ENCODE data around the gene SLC39A5. TPM values are rescaled to one million over a fixed set of nuclear protein-coding genes. Genes with fewer than 3 reads are reported as not detected.
"Not testable (repeated sequence)": the region's sequence is repeated elsewhere in the genome, so short reads cannot be mapped to it uniquely, and the experiment has no call there.

SLC39A5 gene
- total and polyA plus RNA-seq, 2 donors from 2014 or later, result 5.1 to 164 TPM

DNA sequence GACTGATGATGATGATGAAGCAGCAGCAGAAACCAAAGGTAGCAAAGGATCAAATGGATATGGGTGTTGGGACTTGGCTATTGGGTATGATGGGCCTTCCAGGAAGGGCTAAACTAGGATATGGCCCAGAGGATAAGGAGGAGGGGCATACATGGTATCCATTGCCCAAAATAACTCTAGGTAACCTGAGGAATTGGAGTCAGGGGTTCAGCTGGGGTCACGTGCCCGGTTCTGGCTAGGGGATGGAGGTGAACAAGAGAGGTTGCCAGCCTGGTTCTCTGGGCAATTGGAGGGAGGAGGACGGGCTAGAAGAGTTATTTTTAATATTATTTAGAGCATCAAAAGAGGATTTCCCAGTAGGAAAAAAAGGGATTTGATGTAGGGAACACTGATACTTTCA lies 31.1 kb downstream of the SLC39A5 start:
- FAIRE-seq, result no peak
- TF ChIP-seq, protein P1, sequence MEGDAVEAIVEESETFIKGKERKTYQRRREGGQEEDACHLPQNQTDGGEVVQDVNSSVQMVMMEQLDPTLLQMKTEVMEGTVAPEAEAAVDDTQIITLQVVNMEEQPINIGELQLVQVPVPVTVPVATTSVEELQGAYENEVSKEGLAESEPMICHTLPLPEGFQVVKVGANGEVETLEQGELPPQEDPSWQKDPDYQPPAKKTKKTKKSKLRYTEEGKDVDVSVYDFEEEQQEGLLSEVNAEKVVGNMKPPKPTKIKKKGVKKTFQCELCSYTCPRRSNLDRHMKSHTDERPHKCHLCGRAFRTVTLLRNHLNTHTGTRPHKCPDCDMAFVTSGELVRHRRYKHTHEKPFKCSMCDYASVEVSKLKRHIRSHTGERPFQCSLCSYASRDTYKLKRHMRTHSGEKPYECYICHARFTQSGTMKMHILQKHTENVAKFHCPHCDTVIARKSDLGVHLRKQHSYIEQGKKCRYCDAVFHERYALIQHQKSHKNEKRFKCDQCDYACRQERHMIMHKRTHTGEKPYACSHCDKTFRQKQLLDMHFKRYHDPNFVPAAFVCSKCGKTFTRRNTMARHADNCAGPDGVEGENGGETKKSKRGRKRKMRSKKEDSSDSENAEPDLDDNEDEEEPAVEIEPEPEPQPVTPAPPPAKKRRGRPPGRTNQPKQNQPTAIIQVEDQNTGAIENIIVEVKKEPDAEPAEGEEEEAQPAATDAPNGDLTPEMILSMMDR (IDR thresholded peaks at IDR 0.05; ENCODE audit: borderline replicate concordance, extremely low read depth, insufficient read depth), result no peak
- H3K27ac ChIP-seq (ENCODE audit: low read depth in 2 of 2, low read length in 2 of 2), result no peak overlapping the region
- H3K4me1 ChIP-seq (ENCODE audit: control insufficient read depth in 2 of 3, insufficient read depth in 2 of 3, low read depth in 1 of 3, low read length in 3 of 3), result peaks cover 4 to 13% (median 10%) of the 10 kb centered on the region in 3 donors
- no peak overlapping the region for H3K9ac ChIP-seq (ENCODE audit: low read length in 3 of 3)
- no peaks in the 10 kb centered on the region for H3K9me3 ChIP-seq (ENCODE audit: control insufficient read depth in 2 of 3, insufficient read depth in 1 of 3, low read length in 3 of 3)
- H3K36me3 ChIP-seq (ENCODE audit: control insufficient read depth in 2 of 3, insufficient read depth in 3 of 3, low read length in 3 of 3), result peaks cover 0 to 9% (median 0%) of the 10 kb centered on the region in 3 donors
- intact Hi-C loops (cut with DNase I), result no loop called here
- DNase-seq, result no peak
- no peaks in the 10 kb centered on the region for H3K27me3 ChIP-seq (ENCODE audit: control insufficient read depth, insufficient read depth, low read length)
- H3K4me3 ChIP-seq (ENCODE audit: low read length in 3 of 3), result no peak overlapping the region

DNA sequence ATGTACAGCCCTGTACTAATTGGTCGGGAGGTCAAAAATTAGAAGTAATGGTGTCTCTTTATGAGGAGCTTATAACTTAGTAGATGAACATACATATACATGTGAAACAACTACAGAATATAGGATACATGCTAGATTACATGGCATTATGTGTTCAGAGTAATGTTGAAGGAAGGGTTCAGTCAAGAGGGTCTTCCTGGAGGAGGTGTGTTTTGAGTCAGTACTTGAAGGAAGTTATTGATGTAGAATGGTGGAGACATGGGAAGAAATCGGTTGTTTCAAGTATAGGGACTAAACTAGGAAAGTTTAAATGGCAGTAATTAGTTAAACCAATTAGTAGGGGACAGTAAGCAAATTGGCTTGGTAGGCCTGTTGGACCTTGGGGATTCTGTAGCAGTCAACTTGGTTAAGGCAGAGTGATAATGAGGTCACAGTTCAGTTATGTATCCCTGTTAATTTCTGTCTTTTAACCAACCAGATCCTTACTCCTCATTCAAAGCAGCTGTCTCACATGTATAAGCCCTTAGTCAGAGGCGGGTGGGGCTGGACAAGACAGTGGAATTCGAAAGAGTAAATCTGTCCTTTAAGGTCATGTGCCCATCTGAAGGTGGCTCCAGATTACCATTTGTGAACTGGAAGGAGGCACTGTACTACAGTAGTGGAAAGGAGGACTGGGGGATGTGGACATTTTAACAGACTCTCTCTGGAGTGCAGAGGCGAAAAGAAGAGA lies 31.8 kb downstream of the SLC39A5 start:
- Histone ChIP-seq H3K36me3 (ENCODE audit: control insufficient read depth in 2 of 3, insufficient read depth in 3 of 3, low read length in 3 of 3) (peaks cover 0 to 4% (median 0%) of the 10 kb centered on the region in 3 donors), H3K27ac (ENCODE audit: low read depth in 2 of 2, low read length in 2 of 2) (no peak overlapping the region), H3K9ac (ENCODE audit: low read length in 3 of 3) (no peak overlapping the region), H3K4me3 (ENCODE audit: low read length in 3 of 3) (no peak overlapping the region), H3K9me3 (ENCODE audit: control insufficient read depth in 2 of 3, insufficient read depth in 1 of 3, low read length in 3 of 3) (no peaks in the 10 kb centered on the region), H3K4me1 (ENCODE audit: control insufficient read depth in 2 of 3, insufficient read depth in 2 of 3, low read depth in 1 of 3, low read length in 3 of 3) (peaks cover 4 to 16% (median 8%) of the 10 kb centered on the region in 3 donors), H3K27me3 (ENCODE audit: control insufficient read depth, insufficient read depth, low read length) (no peaks in the 10 kb centered on the region)
- FAIRE-seq (no peak), DNase-seq (no peak)
- TF ChIP-seq, protein P1 (IDR thresholded peaks at IDR 0.05; ENCODE audit: borderline replicate concordance, extremely low read depth, insufficient read depth), result no peak
- intact Hi-C loops (cut with DNase I), result no loop called here

DNA sequence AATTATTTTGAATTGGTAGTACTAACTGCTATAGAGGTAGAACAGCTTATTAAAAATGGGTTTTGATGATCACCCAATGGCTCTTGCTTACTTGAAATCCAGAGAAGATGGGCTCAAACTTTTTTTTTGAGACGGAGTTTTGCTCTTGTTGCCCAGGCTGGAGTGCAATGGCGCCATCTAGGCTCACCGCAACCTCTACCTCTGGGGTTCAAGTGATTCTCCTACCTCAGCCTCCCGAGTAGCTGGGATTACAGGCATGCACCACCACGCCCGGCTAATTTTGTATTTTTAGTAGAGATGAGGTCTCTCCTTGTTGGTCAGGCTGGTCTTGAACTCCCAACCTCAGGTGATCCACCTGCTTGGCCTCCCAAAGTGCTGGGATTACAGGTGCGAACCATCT lies 33.1 kb downstream of the SLC39A5 start:
- H3K9ac ChIP-seq (ENCODE audit: low read length in 3 of 3); intact Hi-C loops (cut with DNase I); H3K36me3 ChIP-seq (ENCODE audit: control insufficient read depth in 2 of 3, insufficient read depth in 3 of 3, low read length in 3 of 3); DNase-seq; H3K27me3 ChIP-seq (ENCODE audit: control insufficient read depth, insufficient read depth, low read length); H3K27ac ChIP-seq (ENCODE audit: low read depth in 2 of 2, low read length in 2 of 2); FAIRE-seq; H3K9me3 ChIP-seq (ENCODE audit: control insufficient read depth in 2 of 3, insufficient read depth in 1 of 3, low read length in 3 of 3); H3K4me3 ChIP-seq (ENCODE audit: low read length in 3 of 3): not testable (repeated sequence)
- H3K4me1 ChIP-seq (ENCODE audit: control insufficient read depth in 2 of 3, insufficient read depth in 2 of 3, low read depth in 1 of 3, low read length in 3 of 3), result peaks cover 0 to 11% (median 0%) of the 10 kb centered on the region in 3 donors

DNA sequence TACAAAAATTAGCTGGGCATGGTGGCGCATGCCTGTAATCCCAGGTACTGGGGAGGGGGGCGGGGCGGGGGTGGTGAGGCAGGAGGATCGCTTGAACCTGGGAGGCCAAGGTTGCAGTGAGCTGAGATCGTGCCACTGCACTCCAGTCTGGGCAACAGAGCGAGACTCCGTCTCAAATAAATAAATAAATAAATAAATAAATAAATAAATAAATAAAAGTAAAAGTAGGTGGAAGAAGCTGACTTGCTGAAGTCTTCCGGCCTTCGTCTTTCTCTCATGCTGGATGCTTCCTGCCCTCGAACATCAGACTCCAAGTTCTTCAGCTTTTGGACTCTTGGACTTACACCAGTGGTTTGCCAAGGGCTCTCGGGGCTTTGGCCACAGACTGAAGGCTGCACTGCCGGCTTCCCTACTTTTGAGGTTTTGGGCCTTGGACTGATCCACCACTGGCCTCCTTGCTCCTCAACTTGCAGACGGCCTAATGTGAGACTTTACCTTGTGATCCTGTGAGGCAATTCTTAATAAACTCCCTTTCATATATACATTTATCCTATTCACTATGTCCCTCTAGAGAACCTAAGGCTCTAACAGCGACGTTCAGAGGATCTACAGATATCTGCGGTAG lies 36.3 kb downstream of the SLC39A5 start:
- H3K9me3 ChIP-seq (ENCODE audit: control insufficient read depth in 2 of 3, insufficient read depth in 1 of 3, low read length in 3 of 3); H3K27me3 ChIP-seq (ENCODE audit: control insufficient read depth, insufficient read depth, low read length); H3K4me1 ChIP-seq (ENCODE audit: control insufficient read depth in 2 of 3, insufficient read depth in 2 of 3, low read depth in 1 of 3, low read length in 3 of 3); intact Hi-C loops (cut with DNase I); FAIRE-seq: not testable (repeated sequence)
- Histone ChIP-seq H3K36me3 (ENCODE audit: control insufficient read depth in 2 of 3, insufficient read depth in 3 of 3, low read length in 3 of 3) (peaks cover 0 to 11% (median 8%) of the 10 kb centered on the region in 3 donors), H3K9ac (ENCODE audit: low read length in 3 of 3) (peak overlapping the region; percentile 54 to 91 (median 63)), H3K27ac (ENCODE audit: low read depth in 2 of 2, low read length in 2 of 2) (peak overlapping the region; percentile 96 to 97), H3K4me3 (ENCODE audit: low read length in 3 of 3) (peak overlapping the region; percentile 70 to 88 (median 77))
- peak in 1 of 5 donors; percentile 52 for DNase-seq
